Measurements from ENCODE around the gene MALSU1.

GRCh38 chr7:23293500-23294073, 5.6 kb upstream of the MALSU1 start:
- TF ChIP-seq CTCF (IDR thresholded peaks at IDR 0.05) (no peak), REST (IDR thresholded peaks at IDR 0.05; ENCODE audit: low read depth, low read length) (no peak), RCOR1 (IDR thresholded peaks at IDR 0.05; ENCODE audit: low read length) (no peak), MEF2A (IDR thresholded peaks at IDR 0.05; ENCODE audit: borderline replicate concordance, low read depth) (no peak), SMC3 (IDR thresholded peaks at IDR 0.05; ENCODE audit: low read depth, low read length) (no peak), FOXM1 (IDR thresholded peaks at IDR 0.05; ENCODE audit: low read depth) (no peak), EZH2phosphoT487 (IDR thresholded peaks at IDR 0.05; ENCODE audit: borderline replicate concordance, low read depth) (no peak), USF2 (IDR thresholded peaks at IDR 0.05; ENCODE audit: borderline replicate concordance, low read depth, low read length) (no peak), NFIC (IDR thresholded peaks at IDR 0.05; ENCODE audit: borderline replicate concordance) (no peak), FOSL2 (IDR thresholded peaks at IDR 0.05; ENCODE audit: borderline replicate concordance, low read depth) (no peak), POLR2AphosphoS5 (IDR thresholded peaks at IDR 0.05; ENCODE audit: low read depth, low read length) (no peak), YY1 (IDR thresholded peaks at IDR 0.05; ENCODE audit: low read depth) (no peak), RXRA (IDR thresholded peaks at IDR 0.05; ENCODE audit: borderline replicate concordance, low read depth) (no peak)
